SHP77 treated with DMSO at 0.1 percent for 48 hours (cell line): Measurements from ENCODE around the gene DLK1.

Experiments
- DNase-seq: peaks from one replicate; lab custom pipeline; 2025; lab: John Stamatoyannopoulos, UW

Gene DLK1

DNA sequence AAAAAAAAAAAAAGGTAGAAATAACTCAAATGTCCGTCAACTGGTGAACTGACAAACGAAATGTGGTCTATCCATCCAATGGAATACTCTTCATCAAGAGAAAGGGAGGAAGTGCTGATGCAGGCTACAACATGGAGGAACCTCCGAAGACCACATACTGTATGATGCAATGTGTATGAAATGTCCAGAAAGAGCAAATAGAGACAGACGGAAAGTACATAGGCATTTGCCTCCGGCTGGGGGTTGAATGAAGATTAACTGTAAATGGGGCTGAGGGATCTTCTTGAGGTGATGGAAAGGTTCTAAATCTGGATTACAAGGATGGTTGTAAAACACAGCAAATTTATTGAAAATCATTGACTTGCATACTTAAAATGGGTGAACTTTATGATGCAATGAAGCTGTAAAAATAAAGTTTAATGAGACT lies 35.4 kb downstream of the DLK1 start:
- no peak for DNase-seq

DNA sequence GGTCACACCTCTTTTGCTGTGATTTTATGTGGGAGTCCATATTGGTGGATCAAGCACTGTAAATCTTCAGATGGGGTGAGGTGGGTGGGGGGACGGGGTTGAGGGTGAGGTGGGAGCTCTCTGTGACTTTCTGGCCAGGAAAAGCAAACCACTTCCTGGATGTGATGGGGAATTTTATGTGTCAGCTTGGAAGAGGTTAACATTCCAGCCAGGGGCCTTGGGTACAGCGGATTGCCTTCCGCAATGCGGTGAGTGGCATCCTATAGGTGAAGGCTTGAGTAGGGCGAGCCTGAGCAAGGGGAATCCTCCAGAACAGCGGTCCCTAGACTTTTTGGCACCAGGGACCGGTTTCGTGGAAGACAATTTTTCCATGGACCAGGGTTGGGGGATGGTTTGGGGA lies 36.2 kb downstream of the DLK1 start:
- DNase-seq: no peak

- no peak for DNase-seq
These were observed 37.9 kb downstream of the DLK1 start for GRCh38 chr14:100764471-100765115.

DNA sequence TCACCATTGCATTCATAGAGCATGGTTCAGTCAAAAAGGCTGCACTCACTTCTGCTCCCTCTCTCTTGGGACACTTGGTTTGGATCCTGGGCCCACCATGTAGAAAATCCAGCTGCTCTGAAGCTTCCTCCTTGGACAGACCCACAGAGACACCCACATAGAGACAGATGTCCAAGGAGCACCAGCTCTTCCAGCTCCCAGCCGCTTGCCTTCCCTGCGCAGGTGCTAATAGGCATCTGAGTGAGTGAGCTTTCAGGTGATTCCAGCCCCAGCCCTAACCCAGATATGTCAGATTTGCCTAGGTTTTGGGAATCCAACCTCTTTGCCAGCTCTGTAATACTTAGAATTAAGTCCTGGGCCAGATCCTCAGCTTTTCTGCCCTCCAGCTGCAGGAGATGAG lies 38.6 kb downstream of the DLK1 start:
- no peak for DNase-seq

- DNase-seq: no peak
These were observed 39.3 kb downstream of the DLK1 start for GRCh38 chr14:100765991-100766390.

DNA sequence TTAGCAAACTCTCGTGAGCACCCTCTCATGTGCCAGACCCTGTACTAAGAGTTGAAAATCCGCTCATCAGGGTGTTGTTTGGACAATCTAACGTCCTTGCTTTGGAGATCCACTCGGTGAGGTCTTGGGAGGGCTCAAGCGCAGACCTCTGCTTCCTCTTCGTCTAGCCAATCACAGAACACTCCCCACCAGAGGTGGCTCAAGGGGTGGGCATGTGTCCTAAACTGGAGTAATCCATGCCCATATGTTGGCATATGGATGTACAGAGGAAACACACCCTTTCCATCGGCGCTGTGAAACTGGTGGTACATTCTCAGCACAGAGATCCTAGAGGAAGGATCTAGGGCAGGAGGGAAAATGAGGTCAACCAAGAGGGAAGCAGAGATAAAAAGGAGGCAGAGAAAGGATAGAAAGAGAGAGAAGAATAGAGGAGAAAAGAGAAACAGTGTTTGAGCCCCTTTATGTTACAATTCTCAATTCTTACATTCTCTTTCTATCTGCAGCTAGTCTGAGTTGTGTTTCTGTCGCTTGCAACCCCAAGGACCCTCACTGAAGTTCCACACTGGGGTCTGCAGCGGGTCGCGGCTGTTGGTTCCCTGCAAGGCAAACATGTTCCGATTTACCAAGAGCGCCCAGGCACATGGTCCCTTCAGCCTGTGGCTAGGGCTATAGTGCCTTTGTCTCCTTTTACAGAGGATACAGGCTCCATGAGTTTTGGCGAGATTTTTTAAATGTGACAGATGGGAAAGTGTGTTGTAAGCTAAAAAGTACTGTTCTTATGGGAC lies 40.5 kb downstream of the DLK1 start:
- no peak for DNase-seq

DNA sequence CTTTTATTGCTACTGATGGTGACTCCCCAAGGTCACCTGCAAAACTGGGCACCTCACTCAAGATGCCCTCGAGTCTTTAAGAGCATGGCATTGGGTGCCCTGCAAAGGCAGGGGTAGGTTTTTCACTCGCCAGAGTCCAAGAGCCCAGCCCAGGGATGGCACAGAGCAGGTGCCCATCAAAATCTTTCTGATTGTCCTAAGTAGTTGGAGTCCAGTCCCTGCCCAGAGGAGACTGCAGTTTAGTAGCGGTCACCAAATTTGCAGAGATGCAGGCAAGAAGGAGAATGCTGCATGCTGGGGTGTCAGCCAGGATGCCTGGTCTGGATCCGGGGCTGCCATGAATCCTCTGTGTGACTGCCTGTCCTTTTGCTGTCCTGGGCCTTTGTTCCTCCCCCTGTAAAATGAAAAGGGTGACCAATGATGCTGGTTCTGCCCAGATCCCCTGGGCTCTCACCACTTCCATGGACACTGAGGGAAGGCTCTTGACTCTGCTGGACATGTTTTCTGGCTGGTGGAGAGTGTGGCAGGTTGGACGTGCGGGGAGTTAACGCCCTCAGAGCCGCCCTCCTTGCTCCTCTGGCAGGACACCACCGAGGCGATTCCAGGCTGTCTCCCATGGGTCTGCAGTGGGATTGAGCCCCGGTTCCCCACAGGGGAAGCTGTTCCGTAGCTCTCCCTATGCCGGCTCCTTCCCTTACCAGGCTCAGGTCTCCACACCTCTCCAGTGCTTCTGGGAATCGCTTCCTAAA lies 41.3 kb downstream of the DLK1 start:
- no peak for DNase-seq

DNA sequence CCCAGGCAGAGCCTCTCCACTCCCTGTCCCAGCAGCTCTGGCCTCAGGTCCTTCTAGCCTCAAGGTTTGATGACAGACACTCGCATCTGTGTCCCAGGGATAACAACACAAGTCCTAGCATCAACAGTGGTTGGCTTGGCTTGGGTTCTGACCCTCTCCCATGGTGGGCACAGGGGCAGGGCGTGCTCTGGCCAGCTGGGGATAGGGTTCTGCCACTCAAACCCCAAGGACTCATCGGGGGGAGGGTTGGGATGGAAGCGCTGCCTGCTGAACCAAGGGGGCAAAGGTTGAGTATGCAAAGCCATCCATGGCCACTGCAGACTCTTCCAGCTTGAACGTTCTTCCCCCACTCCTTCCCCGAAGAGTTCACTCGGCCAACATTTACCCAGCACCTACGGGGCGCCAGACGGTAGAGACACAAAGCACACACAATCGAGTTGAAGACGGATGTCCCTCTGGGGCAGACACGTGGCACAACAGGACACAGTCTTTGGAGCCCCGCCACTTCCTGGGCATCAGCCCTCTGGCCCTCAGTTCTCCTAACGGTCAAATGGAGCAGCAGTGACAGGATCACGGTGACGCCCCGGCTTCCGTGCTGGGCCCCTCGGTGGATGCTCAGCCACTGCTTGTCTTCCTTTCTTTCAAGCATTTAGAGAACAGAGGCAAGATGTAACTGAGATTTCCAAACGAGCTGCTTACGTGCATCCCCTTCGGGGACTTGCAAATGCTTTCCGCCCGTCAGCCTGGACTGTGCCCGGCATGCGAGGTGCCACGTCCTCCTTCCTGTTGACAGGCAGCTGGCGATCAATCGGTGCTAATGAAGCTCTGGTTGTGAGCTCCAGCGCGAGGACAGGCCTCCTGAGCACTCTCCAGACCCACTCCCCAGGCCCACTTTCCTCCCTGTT lies 42.6 kb downstream of the DLK1 start:
- no peak for DNase-seq

DNA sequence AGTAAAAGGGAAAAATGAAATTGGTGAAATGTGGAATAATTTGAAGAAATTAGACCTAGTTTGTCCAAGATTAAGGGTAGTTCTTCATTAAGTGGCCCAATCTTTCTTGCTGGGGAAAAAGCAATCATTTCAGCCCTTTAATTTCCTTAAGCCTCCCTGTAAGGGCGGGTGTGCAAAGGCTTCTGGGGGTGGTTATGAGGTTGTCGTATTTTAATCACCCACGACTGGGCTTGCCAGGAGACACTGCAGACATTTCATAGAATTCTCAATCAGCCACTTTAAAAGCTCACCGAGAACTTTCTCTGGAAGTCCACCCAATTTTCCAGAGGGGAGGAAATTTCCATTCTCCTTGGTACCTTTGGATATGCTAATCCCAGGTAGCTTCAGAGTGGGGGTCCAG lies 43.4 kb downstream of the DLK1 start:
- DNase-seq: no peak

DNA sequence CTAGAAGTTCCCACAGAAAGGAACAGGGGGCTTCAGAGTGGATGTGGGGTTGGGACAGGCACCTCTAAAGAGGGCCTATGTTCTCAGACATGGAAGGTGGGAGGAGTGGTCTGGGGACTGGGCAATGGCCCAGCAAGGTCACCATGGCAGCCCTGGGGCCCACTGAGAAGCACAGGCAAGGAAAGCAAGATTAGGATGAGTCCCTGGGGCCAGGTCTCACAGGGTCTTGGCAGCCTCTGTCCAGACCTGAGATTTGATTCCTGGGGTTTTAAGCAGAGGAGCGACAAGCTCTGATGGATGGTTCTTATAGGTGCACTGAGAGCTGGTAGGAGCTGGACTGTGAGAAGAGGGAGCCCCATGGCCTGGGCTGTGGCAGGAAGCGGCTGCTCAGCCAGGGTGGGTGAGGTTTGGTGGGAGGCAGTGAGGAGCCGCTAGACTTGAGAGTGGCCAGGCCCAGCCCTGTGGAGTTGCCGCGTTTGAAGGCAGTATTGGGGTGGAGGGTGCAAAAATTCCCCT lies 44.0 kb downstream of the DLK1 start:
- no peak for DNase-seq

DNA sequence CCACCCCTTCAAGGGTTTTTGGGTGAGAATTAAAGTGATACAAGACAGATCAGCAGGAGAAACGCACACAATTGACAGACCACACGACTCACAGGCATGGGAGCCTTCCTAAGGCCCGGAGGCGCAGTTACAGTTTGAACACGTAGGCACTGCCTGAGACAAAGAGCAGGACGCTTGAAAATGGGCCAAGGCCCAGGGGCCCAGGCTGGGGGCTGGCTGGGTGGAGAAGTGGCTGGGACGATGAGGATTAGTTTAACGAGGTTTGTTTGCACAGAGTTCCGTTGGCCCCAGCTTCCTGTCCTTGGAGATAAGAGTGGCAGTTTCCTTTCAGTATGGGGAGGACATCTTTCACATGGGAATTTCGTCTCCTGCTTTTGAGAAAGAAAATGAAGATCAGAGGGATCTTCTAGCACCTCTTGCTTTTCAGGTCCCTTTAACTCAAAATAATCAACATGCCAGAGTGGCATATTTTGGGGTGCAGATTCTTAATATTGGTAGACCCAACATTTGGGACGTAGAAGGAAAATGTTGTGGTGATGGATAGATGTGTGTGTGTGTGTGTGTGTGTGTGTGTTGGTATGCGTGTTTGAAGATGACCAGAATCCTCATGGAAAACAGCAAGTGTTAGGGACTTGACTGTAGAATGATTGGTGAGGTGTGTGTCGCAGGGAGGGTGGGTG lies 44.6 kb downstream of the DLK1 start:
- DNase-seq: no peak

DNA sequence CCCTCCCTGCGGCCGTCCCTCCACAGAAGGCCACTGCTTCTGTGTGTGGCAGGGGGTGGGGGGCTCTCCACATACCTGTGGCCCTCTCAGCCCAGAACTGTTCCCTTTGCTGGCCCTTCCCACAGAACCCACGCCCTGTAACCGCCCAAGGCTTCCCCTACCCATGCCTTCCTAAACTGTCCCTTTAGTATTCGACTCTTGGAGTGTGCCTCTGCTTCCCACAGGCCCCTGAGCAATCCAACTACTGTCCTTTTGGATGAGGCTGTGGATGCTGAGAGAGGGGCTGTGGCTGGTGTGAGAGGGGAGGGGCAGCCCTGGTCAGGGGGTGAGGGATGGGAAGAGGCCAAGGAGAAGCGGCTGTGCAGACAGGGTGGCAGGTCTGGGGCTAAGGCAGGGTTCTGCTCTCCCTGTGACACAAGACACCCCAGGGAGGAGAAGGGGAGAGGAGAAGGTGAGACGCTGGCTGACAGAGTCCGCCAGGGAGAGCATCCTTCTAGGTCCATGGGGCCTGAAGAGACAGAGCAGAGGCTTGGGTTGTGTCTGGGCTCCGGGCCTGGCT lies 46.0 kb downstream of the DLK1 start:
- DNase-seq: no peak

GRCh38 chr14:100773331-100774163 lies 46.9 kb downstream of the DLK1 start:
- DNase-seq: no peak

GRCh38 chr14:100774164-100774537 lies 47.5 kb downstream of the DLK1 start:
- no peak for DNase-seq

DNA sequence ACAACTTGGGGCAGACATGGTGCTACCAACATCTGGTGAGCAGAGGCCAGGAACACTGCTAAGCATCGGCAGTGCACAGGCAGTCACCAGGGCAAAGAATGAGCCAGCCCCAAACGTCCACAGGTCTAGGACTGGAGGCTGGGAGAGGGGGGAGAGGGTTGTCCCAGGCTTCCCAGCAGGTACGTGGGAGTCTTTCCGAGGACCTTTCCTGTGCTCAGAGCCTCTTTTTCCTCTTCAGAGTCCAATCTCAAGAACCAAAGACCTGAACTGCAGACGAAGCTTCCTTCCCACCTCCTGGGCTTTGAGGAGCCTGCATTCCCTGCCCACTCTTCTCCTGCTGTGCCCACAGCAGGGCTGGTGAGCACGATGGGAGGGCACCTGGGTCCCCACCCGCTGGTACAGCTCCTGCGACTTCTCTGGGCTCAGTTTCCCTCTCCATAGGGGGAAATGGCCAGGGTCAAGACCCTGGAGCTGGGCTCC lies 48.7 kb downstream of the DLK1 start:
- DNase-seq: no peak

DNA sequence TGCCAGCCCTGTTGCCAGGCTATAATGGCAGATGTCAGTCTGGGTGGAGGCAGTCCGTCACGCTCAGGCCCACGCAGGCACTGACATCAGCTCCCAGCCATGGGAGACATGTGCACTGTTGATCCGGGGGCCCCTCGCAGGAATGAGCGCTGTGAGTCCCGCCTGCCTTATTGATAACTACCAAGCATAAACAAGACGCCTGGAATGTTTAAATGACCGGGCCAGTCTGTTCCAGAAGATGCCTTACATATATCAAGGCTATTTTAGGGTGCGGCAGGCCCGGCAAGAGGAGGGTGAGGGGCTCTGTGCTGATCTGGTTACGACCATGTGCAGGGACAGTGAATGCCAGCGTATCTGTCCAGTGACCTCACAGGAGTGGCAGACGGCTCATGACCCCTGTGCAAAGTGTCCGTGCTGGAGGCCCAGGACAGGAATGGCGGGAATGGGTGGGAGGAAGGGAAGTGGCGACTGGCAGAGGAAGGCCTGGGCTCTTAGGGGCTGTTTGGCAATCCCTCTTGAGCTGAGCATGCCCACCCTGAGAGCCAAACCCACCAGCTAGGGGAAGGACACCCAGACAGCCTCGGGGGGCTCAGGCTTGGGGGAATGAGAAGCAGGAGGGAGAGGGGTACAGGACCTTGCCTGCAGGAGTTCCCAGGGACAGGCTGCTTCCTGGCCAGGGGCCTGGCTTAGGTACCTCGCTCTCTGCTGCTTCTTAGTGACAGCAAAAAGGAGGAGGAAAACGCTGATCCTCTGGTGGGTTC lies 49.3 kb downstream of the DLK1 start:
- no peak for DNase-seq

DNA sequence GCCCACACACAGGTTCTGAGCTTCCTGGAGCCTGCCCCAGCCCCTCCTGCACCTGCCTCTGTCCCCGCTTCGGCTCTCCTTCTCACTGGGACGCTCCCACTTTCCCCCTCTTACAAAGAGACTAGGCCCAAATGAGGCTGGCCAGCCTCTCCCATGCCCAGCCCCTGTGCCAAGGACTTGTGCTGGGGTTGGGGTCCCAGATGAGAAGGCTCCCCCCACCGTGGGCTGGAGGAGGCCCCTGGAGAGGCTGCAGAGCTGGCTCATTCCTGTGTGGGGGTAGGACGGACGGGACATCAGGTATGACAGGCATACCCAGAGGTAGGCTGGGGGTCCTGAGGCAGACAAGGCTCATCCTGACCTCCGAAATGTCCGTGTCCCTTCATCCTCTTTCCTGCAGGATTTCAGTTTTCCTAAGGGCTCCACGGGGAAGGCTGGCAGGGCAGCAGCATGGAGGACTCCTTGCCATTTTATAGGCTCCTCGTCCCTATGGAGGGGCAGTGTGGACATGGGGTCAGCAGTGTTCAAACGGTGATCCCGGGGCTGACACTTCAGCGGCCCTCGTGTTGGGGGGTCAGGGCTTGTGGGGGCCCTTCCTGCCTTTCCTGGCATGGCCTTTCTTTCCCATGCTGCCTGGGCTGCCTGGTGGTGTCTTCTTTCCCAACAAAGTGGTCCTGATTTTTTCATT lies 50.1 kb downstream of the DLK1 start:
- DNase-seq: no peak

- DNase-seq: no peak
These were observed 50.7 kb downstream of the DLK1 start for GRCh38 chr14:100777366-100777817.
